ENCODE measurements around the gene WWC2.

WWC2 gene

DNA sequence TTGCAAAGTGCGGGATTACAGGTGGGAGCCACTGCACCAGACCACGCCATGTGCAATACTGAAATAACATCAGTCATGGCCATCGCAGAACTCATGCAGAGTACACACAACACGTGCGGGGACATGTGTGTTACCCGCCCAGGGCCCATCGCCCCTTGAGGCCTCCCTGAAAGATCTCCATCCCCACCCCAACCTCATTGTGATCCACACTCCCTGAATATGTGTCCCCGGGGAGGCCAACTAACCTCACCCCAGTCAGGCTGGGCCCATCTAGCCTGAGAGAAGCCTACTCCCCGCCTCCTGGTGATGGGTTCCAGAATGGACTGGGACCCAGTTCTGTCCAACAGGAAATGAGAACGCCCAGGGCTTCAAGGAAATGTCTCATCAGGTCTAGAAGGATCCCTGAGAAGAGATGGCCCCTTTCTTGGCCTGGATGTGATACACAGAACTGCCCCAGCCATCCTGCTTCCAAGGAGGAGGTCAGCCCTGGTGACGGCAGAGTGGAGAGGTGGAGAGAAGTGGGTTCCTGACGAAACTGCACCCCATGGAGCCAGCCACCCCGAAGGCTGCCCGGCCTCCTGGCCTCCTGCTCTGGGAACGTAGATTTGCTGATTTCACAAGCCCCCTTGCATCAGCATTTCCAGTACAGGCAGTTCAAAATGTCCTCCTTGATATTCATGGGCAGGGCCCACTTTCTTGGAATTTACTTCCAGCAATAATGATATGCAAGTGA is 245.6 kb downstream of the WWC2 start:
- H3K27ac Mint-ChIP-seq: no peak overlapping the region
- H3K9me3 Mint-ChIP-seq (ENCODE audit: low read depth): no peaks in the 10 kb centered on the region
- H3K4me3 Mint-ChIP-seq: no peak overlapping the region
- peaks cover 5% of the 10 kb centered on the region for H3K27me3 Mint-ChIP-seq
- no peaks in the 10 kb centered on the region for H3K36me3 Mint-ChIP-seq
- peaks cover 13% of the 10 kb centered on the region for H3K4me1 Mint-ChIP-seq (ENCODE audit: low read depth)

DNA sequence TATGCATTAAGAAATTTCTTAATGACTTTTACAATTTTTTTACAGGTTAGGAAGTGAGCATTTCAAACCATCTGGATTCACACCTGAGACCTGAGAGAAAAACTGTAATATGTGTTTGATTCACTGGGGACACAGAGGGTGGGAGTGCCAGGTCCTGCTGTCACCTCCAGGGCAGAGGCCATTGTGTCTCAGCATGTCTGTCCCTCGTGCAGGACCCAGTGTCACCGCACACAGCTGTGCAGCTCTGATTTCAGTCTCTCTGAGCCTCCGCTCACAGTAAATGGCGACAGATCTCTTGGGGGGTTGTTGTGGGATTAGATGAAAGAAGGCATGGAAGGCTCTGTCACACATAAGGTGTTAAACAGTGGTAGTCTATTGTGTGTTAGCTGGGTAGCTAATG is 246.2 kb downstream of the WWC2 start:
- H3K36me3 Mint-ChIP-seq: no peaks in the 10 kb centered on the region
- H3K27ac Mint-ChIP-seq: no peak overlapping the region
- H3K27me3 Mint-ChIP-seq: peaks cover 6% of the 10 kb centered on the region
- peaks cover 14% of the 10 kb centered on the region for H3K4me1 Mint-ChIP-seq (ENCODE audit: low read depth)
- no peak overlapping the region for H3K4me3 Mint-ChIP-seq
- no peaks in the 10 kb centered on the region for H3K9me3 Mint-ChIP-seq (ENCODE audit: low read depth)

- Mint-ChIP-seq H3K27me3 (peaks cover 8% of the 10 kb centered on the region), H3K36me3 (no peaks in the 10 kb centered on the region), H3K4me1 (ENCODE audit: low read depth) (peaks cover 14% of the 10 kb centered on the region), H3K9me3 (ENCODE audit: low read depth) (no peaks in the 10 kb centered on the region), H3K27ac (no peak overlapping the region), H3K4me3 (no peak overlapping the region)
Measured at GRCh38 chr4:183347146-183347545, 248.1 kb downstream of the WWC2 start.

- Mint-ChIP-seq H3K36me3 (no peaks in the 10 kb centered on the region), H3K27me3 (peaks cover 11% of the 10 kb centered on the region), H3K9me3 (ENCODE audit: low read depth) (no peaks in the 10 kb centered on the region), H3K4me1 (ENCODE audit: low read depth) (peaks cover 14% of the 10 kb centered on the region), H3K4me3 (no peak overlapping the region), H3K27ac (no peak overlapping the region)
Measured at GRCh38 chr4:183347566-183347965, 248.5 kb downstream of the WWC2 start.

DNA sequence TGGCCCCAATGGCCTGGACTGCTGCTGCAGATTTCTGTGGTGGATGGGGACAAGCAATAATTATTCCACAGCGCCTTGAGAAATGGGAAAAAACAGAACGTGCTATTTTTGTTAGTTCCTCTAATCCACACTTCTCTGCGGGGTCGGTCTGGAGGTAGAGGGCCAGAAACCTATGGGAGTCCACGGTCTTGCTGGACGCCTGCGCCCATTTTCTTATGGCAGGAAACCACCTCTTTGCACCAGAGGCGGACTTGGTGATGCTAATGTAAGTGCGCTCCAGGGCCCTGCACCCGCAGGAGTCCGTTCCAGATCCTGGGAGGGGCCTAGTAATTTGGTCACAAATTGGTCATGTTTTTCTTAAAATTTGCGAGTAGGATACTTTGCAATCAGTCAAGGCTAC is 249.1 kb downstream of the WWC2 start:
- peaks cover 12% of the 10 kb centered on the region for H3K27me3 Mint-ChIP-seq
- H3K27ac Mint-ChIP-seq: peak overlapping the region; percentile 50
- no peaks in the 10 kb centered on the region for H3K9me3 Mint-ChIP-seq (ENCODE audit: low read depth)
- peaks cover 13% of the 10 kb centered on the region for H3K4me1 Mint-ChIP-seq (ENCODE audit: low read depth)
- no peaks in the 10 kb centered on the region for H3K36me3 Mint-ChIP-seq
- no peak overlapping the region for H3K4me3 Mint-ChIP-seq

GRCh38 chr4:183348706-183349659 is 249.9 kb downstream of the WWC2 start:
- H3K36me3 Mint-ChIP-seq: no peaks in the 10 kb centered on the region
- H3K9me3 Mint-ChIP-seq (ENCODE audit: low read depth): no peaks in the 10 kb centered on the region
- no peak overlapping the region for H3K4me3 Mint-ChIP-seq
- H3K27me3 Mint-ChIP-seq: peaks cover 12% of the 10 kb centered on the region
- peak overlapping the region; percentile 50 for H3K27ac Mint-ChIP-seq
- peaks cover 12% of the 10 kb centered on the region for H3K4me1 Mint-ChIP-seq (ENCODE audit: low read depth)

DNA sequence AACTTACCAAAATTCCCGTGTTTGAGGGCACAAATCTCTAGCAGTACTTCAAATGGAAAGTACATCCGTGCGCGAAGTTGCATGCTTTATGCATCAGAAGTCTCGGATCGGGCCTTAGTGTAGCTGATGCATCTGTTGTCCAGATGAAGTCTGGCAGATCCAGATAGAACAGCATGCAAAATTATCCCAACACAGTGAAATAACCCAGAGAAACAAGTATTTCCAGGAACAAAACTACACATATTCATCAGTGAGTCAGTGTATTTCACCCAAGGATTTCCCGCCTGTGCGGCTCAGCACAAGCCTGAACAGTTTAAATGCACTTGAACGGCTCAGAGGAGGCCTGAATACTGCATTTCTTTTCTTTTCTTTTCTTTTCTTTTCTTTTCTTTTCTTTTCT is 250.6 kb downstream of the WWC2 start:
- no peak overlapping the region for H3K27ac Mint-ChIP-seq
- peaks cover 9% of the 10 kb centered on the region for H3K27me3 Mint-ChIP-seq
- no peaks in the 10 kb centered on the region for H3K36me3 Mint-ChIP-seq
- no peaks in the 10 kb centered on the region for H3K9me3 Mint-ChIP-seq (ENCODE audit: low read depth)
- peaks cover 12% of the 10 kb centered on the region for H3K4me1 Mint-ChIP-seq (ENCODE audit: low read depth)
- H3K4me3 Mint-ChIP-seq: no peak overlapping the region

DNA sequence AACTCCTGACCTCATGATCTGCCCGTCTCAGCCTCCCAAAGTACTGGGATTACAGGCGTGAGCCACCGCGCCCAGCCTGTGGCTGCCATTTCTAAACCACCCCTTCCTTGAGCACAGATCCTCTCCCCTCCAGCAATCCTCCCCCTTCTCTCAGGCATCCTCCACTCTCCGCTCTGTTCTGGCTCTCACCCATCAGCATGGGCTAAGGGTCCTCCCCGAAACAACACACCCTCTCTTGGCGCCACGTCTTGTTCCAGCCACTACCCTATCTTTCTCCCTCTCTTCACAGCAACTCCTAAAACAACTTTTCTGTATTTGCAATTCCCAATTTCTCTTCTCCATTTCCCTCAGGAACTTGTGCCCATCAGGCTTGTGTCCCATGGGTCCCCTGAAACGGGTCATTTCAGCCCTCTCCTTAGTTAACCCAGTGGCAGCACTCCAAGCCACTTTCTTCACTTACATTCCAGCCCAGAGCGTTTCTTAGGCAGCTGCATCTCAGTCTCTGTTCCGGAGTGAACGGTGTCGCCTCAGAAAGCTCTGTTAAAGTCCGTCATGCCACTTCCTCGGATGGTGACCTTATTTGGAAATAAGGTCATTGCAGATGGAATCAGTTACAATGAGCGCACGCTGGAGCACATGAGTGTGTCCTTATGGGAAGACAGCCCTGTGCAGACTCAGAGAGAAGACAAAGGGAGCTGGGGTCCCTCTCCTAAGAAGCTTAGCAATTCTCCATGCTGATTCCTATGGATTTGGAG is 251.4 kb downstream of the WWC2 start:
- Mint-ChIP-seq H3K4me1 (ENCODE audit: low read depth) (peaks cover 12% of the 10 kb centered on the region), H3K36me3 (no peaks in the 10 kb centered on the region), H3K9me3 (ENCODE audit: low read depth) (no peaks in the 10 kb centered on the region), H3K4me3 (no peak overlapping the region), H3K27ac (no peak overlapping the region), H3K27me3 (peaks cover 9% of the 10 kb centered on the region)

GRCh38 chr4:183352546-183352945 is 253.5 kb downstream of the WWC2 start:
- H3K36me3 Mint-ChIP-seq: no peaks in the 10 kb centered on the region
- H3K4me1 Mint-ChIP-seq (ENCODE audit: low read depth): peaks cover 12% of the 10 kb centered on the region
- peaks cover 9% of the 10 kb centered on the region for H3K27me3 Mint-ChIP-seq
- no peaks in the 10 kb centered on the region for H3K9me3 Mint-ChIP-seq (ENCODE audit: low read depth)
- no peak overlapping the region for H3K27ac Mint-ChIP-seq
- no peak overlapping the region for H3K4me3 Mint-ChIP-seq

DNA sequence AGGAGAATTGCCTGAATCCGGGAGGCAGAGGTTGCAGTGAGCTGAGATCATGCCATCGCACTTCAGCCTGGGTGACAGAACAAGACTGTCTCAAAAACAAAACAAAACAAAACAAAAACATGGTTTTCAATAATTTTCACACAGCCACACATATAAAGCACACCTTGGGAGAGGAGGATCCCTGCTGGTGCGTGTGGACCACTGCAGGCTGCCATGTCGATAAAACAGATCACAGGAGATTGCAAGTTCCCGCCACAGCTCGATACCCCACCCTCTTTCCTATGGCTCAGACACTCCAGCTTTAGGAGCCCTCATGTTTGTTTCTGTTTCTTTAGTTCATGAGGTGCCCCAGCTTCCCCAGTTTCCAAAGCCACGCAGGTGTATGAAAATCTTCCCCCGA is 254.5 kb downstream of the WWC2 start:
- H3K36me3 Mint-ChIP-seq: no peaks in the 10 kb centered on the region
- peaks cover 9% of the 10 kb centered on the region for H3K27me3 Mint-ChIP-seq
- H3K27ac Mint-ChIP-seq: no peak overlapping the region
- no peaks in the 10 kb centered on the region for H3K9me3 Mint-ChIP-seq (ENCODE audit: low read depth)
- H3K4me3 Mint-ChIP-seq: no peak overlapping the region
- H3K4me1 Mint-ChIP-seq (ENCODE audit: low read depth): peaks cover 11% of the 10 kb centered on the region

- H3K36me3 Mint-ChIP-seq: no peaks in the 10 kb centered on the region
- H3K27me3 Mint-ChIP-seq: peaks cover 9% of the 10 kb centered on the region
- H3K4me1 Mint-ChIP-seq (ENCODE audit: low read depth): peaks cover 6% of the 10 kb centered on the region
- H3K4me3 Mint-ChIP-seq: no peak overlapping the region
- no peak overlapping the region for H3K27ac Mint-ChIP-seq
- no peaks in the 10 kb centered on the region for H3K9me3 Mint-ChIP-seq (ENCODE audit: low read depth)
Measured at GRCh38 chr4:183354219-183354618, 255.2 kb downstream of the WWC2 start.

DNA sequence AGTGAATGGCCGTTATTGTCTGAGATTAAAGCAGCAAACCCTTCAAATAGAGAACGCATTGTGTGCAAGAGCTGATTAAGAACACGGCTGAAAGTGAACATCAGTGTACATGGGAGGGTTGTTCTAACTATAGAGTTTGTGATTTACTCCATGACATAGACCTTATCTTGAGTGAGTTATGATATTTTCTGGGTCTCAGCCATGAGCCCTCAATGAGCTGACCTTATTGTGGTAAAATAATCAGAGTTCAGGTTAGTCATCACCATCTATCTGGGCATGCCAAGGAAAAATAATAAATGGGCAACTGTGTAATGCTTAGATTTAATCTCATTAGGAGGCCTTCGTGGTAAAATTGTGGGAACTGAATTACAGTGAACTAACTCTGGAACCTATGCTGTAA is 256.3 kb downstream of the WWC2 start:
- Mint-ChIP-seq H3K27ac (no peak overlapping the region), H3K9me3 (ENCODE audit: low read depth) (no peaks in the 10 kb centered on the region), H3K4me1 (ENCODE audit: low read depth) (no peaks in the 10 kb centered on the region), H3K36me3 (no peaks in the 10 kb centered on the region), H3K4me3 (no peak overlapping the region), H3K27me3 (peaks cover 5% of the 10 kb centered on the region)

DNA sequence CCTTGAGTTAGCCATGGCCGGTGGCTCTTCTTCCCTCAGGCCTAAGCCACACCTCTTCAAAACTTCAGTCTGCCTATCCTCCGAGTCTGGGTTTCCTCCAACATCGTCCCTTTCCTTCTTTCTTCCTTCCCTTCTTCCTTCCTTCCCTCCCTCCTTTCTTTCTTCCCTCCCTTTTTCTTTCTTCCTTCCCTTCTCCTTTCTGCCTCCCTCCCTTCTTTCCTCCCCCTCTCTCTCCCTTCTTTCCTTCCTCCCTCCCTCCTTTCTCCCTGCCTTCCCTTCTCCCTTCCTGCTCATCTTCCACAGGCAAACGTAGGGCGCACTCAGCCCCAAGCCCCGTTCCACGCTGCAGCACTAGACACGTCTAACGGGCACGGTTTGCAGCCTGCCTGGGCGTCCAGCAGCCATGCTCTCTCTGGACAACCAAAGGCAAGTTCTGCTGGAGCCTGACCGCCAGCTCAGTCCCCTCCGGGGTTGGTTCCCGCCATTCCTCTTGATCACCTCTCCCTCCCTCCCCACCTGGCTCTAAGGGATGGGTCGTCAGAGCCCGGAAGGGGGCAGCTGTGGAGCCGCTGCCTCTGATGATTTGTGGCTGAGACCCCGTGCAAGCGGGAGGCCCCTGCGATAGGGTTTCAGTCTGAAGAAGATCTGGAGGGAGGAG is 257.2 kb downstream of the WWC2 start:
- Mint-ChIP-seq H3K36me3 (no peaks in the 10 kb centered on the region), H3K4me1 (ENCODE audit: low read depth) (no peaks in the 10 kb centered on the region), H3K27ac (no peak overlapping the region), H3K9me3 (ENCODE audit: low read depth) (no peaks in the 10 kb centered on the region), H3K27me3 (peaks cover 4% of the 10 kb centered on the region), H3K4me3 (no peak overlapping the region)

- peaks cover 4% of the 10 kb centered on the region for H3K27me3 Mint-ChIP-seq
- no peak overlapping the region for H3K27ac Mint-ChIP-seq
Measured at GRCh38 chr4:183356931-183357675, 258.0 kb downstream of the WWC2 start.

More at GRCh38 chr4:183356931-183357675, 258.0 kb downstream of the WWC2 start:
- no peaks in the 10 kb centered on the region for H3K4me1 Mint-ChIP-seq (ENCODE audit: low read depth)
- no peaks in the 10 kb centered on the region for H3K36me3 Mint-ChIP-seq
- no peak overlapping the region for H3K4me3 Mint-ChIP-seq
- H3K9me3 Mint-ChIP-seq (ENCODE audit: low read depth): no peaks in the 10 kb centered on the region
